Activated CD8-positive, alpha-beta T cell treated with anti-CD3 and anti-CD28 coated beads for 36 hours (primary cell): Measurements from ENCODE around the gene CAT. TPM values are rescaled to one million over a fixed set of nuclear protein-coding genes. Genes with fewer than 3 reads are reported as not detected.

Experiments
- ATAC-seq: fragments of 200-7000 bp; cut with Tn5 transposase; one replicate; pipeline ENCODE4 v1.10.0; 2021; ENCODE audit warnings: mild to moderate bottlenecking, moderate library complexity
- CTCF ChIA-PET: fragments of 350-600 bp; sonication (Branson Sonifier 250); formaldehyde crosslinking; loops from one replicate; lab custom pipeline; 2021; ENCODE audit warnings: antibody characterized with exemption; lab: Charles Lee
- POLR2A ChIA-PET: fragments of 350-600 bp; sonication (Branson Sonifier 250); formaldehyde crosslinking; loops from one replicate; lab custom pipeline; 2021; ENCODE audit warnings: antibody characterized with exemption; lab: Charles Lee
- DNase-seq: peaks from one replicate; pipeline ENCODE4 v3.0.0-alpha.2; 2020
- H3K27ac Mint-ChIP-seq: one replicate; pipeline ENCODE4 v1.8.0; 2021; ENCODE audit warnings: mild to moderate bottlenecking, mixed read lengths
- H3K27me3 Mint-ChIP-seq: one replicate; pipeline ENCODE4 v1.8.0; 2021; ENCODE audit warnings: mixed read lengths
- H3K36me3 Mint-ChIP-seq: one replicate; pipeline ENCODE4 v1.8.0; 2021; ENCODE audit warnings: low read depth, mixed read lengths
- H3K4me1 Mint-ChIP-seq: one replicate; pipeline ENCODE4 v1.8.0; 2021; ENCODE audit warnings: low read depth, mixed read lengths
- H3K4me3 Mint-ChIP-seq: one replicate; pipeline ENCODE4 v1.8.0; 2021; ENCODE audit warnings: mild to moderate bottlenecking, moderate library complexity, mixed read lengths
- H3K9me3 Mint-ChIP-seq: one replicate; pipeline ENCODE4 v1.8.0; 2021; ENCODE audit warnings: mixed read lengths
- CTCF ChIP-seq: fragments of 200-600 bp; IDR thresholded peaks from one replicate; pipeline ENCODE4 v1.8.0; 2022; ENCODE audit warnings: antibody characterized with exemption, mild to moderate bottlenecking
- intact Hi-C: fragments of 100-400 bp; cut with micrococcal nuclease; formaldehyde crosslinking; loops from one replicate; pipeline ENCODE4 v1.10.0; 2022
- total RNA-seq, 2 experiments: library from RNA; stranded (reverse); gene quantifications; one replicate each; pipeline ENCODE4 v1.2.3, GENCODE V29; 2021

The CAT gene
- total RNA-seq, 2 experiments from 2014 or later: 23.9 to 24.8 TPM

DNA sequence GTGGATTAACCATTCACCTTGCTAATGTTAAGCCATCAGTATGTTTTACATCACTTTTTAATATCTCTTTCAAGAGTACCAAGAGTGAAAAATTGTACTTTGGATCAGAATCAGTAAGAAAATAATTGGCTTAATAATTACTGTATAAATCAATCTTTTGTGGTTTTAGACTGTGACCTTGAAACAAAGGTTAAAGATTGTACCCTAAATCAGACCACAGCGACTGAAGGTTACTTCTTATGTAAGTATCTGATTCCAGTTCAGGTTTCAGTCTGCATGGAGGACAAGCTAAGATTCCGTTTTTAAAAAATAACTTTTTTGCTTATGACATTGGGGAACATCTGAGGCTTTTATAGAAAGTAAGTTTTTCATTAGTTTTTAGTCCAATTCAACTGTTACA is 18.9 kb downstream of the CAT start:
- no peak overlapping the region for H3K27ac Mint-ChIP-seq
- H3K36me3 Mint-ChIP-seq: peaks cover 28% of the 10 kb centered on the region
- H3K9me3 Mint-ChIP-seq: no peaks in the 10 kb centered on the region
- TF ChIP-seq CTCF: no peak
- ChIA-PET CTCF (interaction anchor here (1.0 kb wide), 1 partner anchor 10 kb away, joined by 3 read pairs; no protein-coding TSS in a partner anchor), POLR2A (interaction anchor here (0.6 to 1.2 kb wide), 2 partner anchors 29 to 53 kb away, joined by 3 read pairs; no protein-coding TSS in a partner anchor)
- intact Hi-C loops: no loop called here
- H3K27me3 Mint-ChIP-seq: no peaks in the 10 kb centered on the region
- DNase-seq (no peak), ATAC-seq (no peak)
- H3K4me1 Mint-ChIP-seq: no peaks in the 10 kb centered on the region
- H3K4me3 Mint-ChIP-seq: no peak overlapping the region

DNA sequence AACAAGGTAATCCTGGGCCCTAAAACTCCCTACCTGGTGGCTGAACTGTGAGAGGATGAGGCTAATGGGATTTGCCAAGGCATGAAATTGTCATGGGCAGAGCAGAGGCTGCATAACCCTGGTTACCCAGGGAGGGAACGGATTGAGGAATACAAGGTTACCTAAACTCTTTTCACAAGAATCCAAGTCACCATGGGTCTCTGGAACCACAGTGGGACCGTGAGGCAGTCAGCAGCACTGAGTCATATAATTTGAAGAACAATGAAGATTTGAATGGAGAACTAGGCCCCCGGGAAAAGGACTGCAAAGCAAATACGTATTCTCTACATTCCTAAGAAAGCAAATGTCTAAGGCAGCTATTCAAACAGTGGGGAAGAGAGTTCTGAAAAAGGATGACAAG is 19.8 kb downstream of the CAT start:
- peaks cover 33% of the 10 kb centered on the region for H3K36me3 Mint-ChIP-seq
- intact Hi-C loops: no loop called here
- CTCF ChIA-PET: interaction anchor here (2.3 kb wide), 1 partner anchor 10 kb away, joined by 11 read pairs; no protein-coding TSS in a partner anchor

GRCh38 chr11:34459507-34460162 is 20.9 kb downstream of the CAT start:
- no peak for ATAC-seq
- no peaks in the 10 kb centered on the region for H3K9me3 Mint-ChIP-seq
- no peak overlapping the region for H3K27ac Mint-ChIP-seq
- intact Hi-C loops: loop anchor here (10.0 kb wide), 2 partner anchors 95 to 305 kb away; no protein-coding TSS in a partner anchor
- H3K4me1 Mint-ChIP-seq: peaks cover 2% of the 10 kb centered on the region
- H3K27me3 Mint-ChIP-seq: no peaks in the 10 kb centered on the region
- no peak for TF ChIP-seq CTCF
- no peak overlapping the region for H3K4me3 Mint-ChIP-seq
- POLR2A ChIA-PET: no interaction called here
- DNase-seq: no peak
- H3K36me3 Mint-ChIP-seq: peaks cover 40% of the 10 kb centered on the region
- CTCF ChIA-PET: interaction anchor here (0.9 to 2.3 kb wide), 3 partner anchors 9 to 33 kb away, joined by 3 to 11 read pairs (median 4); no protein-coding TSS in a partner anchor

More for the DNA sequence above, 19.8 kb downstream of the CAT start:
- no peak overlapping the region for H3K27ac Mint-ChIP-seq
- H3K27me3 Mint-ChIP-seq: no peaks in the 10 kb centered on the region
- H3K4me1 Mint-ChIP-seq: no peaks in the 10 kb centered on the region
- ATAC-seq (no peak), DNase-seq (no peak)
- H3K4me3 Mint-ChIP-seq: no peak overlapping the region
- no peaks in the 10 kb centered on the region for H3K9me3 Mint-ChIP-seq
- no peak for TF ChIP-seq CTCF
- POLR2A ChIA-PET: interaction anchor here (1.2 kb wide), 1 partner anchor 28 kb away, joined by 3 read pairs; no protein-coding TSS in a partner anchor

- no peak for TF ChIP-seq CTCF
- no peak overlapping the region for H3K27ac Mint-ChIP-seq
- CTCF ChIA-PET: interaction anchor here (0.9 to 2.3 kb wide), 3 partner anchors 8 to 32 kb away, joined by 3 to 11 read pairs (median 4); no protein-coding TSS in a partner anchor
- POLR2A ChIA-PET: no interaction called here
- intact Hi-C loops: loop anchor here (10.0 kb wide), 2 partner anchors 95 to 305 kb away; no protein-coding TSS in a partner anchor
- H3K27me3 Mint-ChIP-seq: no peaks in the 10 kb centered on the region
- H3K9me3 Mint-ChIP-seq: no peaks in the 10 kb centered on the region
- peaks cover 43% of the 10 kb centered on the region for H3K36me3 Mint-ChIP-seq
- H3K4me3 Mint-ChIP-seq: no peak overlapping the region
- ATAC-seq: no peak
- H3K4me1 Mint-ChIP-seq: peaks cover 4% of the 10 kb centered on the region
- no peak for DNase-seq
Measured at GRCh38 chr11:34460278-34460677, 21.5 kb downstream of the CAT start.

GRCh38 chr11:34461215-34461614 is 22.5 kb downstream of the CAT start:
- H3K4me1 Mint-ChIP-seq: peaks cover 4% of the 10 kb centered on the region
- intact Hi-C loops: loop anchor here (10.0 kb wide), 2 partner anchors 96 to 306 kb away; no protein-coding TSS in a partner anchor
- peaks cover 5% of the 10 kb centered on the region for H3K9me3 Mint-ChIP-seq
- no peak for DNase-seq
- no peak overlapping the region for H3K4me3 Mint-ChIP-seq
- ChIA-PET POLR2A (no interaction called here), CTCF (no interaction called here)
- ATAC-seq: no peak
- no peak for TF ChIP-seq CTCF
- no peaks in the 10 kb centered on the region for H3K27me3 Mint-ChIP-seq
- H3K36me3 Mint-ChIP-seq: peaks cover 46% of the 10 kb centered on the region
- H3K27ac Mint-ChIP-seq: no peak overlapping the region
